PFSK-1 (cell line): Measurements from ENCODE around the gene CCNYL1.

Source experiments
- FOXP2 ChIP-seq: optimal IDR thresholded peaks from 2 replicates; pipeline ENCODE3; 2011; ENCODE audit warnings: borderline replicate concordance, control low read depth, inconsistent platforms; ENCODE audit not compliant: insufficient read depth; ENCODE audit errors: extremely low read length, extremely low read depth
- POLR2AphosphoS5 ChIP-seq: IDR thresholded peaks from 2 replicates; pipeline ENCODE4 v1.6.1; 2012; ENCODE audit warnings: low read depth, mild to moderate bottlenecking, control low read depth, low read length, moderate library complexity
- SIN3A ChIP-seq: IDR thresholded peaks from 2 replicates; pipeline ENCODE4 v1.6.1; 2012; ENCODE audit warnings: mild to moderate bottlenecking, low read length, moderate library complexity, borderline replicate concordance; ENCODE audit not compliant: insufficient read depth
- TAF1 ChIP-seq: IDR thresholded peaks from 2 replicates; pipeline ENCODE4 v1.6.1; 2012; ENCODE audit warnings: low read length, control low read depth, borderline replicate concordance; ENCODE audit not compliant: insufficient read depth
- TF ChIP-seq, protein P1 (sequence below), 2 experiments: IDR thresholded peaks; 2 replicates each; pipeline versions ENCODE4 v1.6.1 to v1.8.0; 2011 to 2012; ENCODE audit warnings: low read depth in 2 of 2, low read length in 2 of 2, control low read depth in 1 of 2, inconsistent platforms in 1 of 2, mild to moderate bottlenecking in 1 of 2, moderate library complexity in 1 of 2; ENCODE audit not compliant: insufficient read depth in 1 of 2

Gene CCNYL1

DNA sequence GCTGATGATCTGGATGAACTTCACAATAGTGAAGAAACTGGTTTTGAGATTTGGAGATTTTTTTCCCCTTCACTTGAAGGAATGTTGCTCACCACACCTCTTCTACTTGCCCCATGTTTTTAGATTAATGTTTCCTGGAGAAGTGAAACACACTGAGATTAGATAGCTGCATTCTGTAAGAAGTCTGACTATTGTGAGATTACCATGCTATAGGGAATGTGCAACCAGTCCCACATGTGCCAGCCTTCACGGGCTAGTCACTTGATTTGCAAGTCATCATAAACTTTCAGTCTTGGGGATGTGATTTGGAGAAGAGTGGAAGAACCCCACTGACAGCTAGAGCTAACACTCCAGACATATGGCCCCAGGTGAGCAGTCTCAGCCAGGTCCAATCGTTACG is 7.4 kb upstream of the CCNYL1 start:
- TF ChIP-seq, protein P1, sequence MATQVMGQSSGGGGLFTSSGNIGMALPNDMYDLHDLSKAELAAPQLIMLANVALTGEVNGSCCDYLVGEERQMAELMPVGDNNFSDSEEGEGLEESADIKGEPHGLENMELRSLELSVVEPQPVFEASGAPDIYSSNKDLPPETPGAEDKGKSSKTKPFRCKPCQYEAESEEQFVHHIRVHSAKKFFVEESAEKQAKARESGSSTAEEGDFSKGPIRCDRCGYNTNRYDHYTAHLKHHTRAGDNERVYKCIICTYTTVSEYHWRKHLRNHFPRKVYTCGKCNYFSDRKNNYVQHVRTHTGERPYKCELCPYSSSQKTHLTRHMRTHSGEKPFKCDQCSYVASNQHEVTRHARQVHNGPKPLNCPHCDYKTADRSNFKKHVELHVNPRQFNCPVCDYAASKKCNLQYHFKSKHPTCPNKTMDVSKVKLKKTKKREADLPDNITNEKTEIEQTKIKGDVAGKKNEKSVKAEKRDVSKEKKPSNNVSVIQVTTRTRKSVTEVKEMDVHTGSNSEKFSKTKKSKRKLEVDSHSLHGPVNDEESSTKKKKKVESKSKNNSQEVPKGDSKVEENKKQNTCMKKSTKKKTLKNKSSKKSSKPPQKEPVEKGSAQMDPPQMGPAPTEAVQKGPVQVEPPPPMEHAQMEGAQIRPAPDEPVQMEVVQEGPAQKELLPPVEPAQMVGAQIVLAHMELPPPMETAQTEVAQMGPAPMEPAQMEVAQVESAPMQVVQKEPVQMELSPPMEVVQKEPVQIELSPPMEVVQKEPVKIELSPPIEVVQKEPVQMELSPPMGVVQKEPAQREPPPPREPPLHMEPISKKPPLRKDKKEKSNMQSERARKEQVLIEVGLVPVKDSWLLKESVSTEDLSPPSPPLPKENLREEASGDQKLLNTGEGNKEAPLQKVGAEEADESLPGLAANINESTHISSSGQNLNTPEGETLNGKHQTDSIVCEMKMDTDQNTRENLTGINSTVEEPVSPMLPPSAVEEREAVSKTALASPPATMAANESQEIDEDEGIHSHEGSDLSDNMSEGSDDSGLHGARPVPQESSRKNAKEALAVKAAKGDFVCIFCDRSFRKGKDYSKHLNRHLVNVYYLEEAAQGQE (IDR thresholded peaks at IDR 0.05; ENCODE audit: insufficient read depth in 1 of 2, low read depth in 2 of 2, low read length in 2 of 2): no peak
- TF ChIP-seq FOXP2 (no peak), POLR2AphosphoS5 (no peak), TAF1 (no peak), SIN3A (no peak)

DNA sequence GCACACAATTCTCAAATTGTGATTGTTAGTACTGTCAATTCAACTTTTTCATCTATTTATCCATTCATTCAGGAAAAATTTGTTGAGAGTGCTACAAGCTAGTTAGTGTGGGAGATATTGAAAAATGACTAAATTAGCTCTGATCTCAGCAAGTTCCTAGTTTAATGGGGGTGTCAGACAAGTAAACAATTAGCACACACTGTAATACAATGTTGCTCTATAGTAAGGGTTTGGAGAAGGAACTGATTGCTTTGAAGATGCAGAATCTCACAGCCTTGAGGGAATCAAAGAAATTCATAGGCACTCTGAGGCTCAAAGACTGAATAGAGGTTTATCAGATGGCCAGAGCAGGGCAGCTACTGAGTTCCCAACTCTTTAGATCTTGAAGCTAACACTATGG is 6.8 kb upstream of the CCNYL1 start:
- TF ChIP-seq, protein P1 (IDR thresholded peaks at IDR 0.05; ENCODE audit: insufficient read depth in 1 of 2, low read depth in 2 of 2, low read length in 2 of 2): no peak
- TF ChIP-seq FOXP2: no peak
- no peak for TF ChIP-seq SIN3A
- no peak for TF ChIP-seq TAF1
- no peak for TF ChIP-seq POLR2AphosphoS5

DNA sequence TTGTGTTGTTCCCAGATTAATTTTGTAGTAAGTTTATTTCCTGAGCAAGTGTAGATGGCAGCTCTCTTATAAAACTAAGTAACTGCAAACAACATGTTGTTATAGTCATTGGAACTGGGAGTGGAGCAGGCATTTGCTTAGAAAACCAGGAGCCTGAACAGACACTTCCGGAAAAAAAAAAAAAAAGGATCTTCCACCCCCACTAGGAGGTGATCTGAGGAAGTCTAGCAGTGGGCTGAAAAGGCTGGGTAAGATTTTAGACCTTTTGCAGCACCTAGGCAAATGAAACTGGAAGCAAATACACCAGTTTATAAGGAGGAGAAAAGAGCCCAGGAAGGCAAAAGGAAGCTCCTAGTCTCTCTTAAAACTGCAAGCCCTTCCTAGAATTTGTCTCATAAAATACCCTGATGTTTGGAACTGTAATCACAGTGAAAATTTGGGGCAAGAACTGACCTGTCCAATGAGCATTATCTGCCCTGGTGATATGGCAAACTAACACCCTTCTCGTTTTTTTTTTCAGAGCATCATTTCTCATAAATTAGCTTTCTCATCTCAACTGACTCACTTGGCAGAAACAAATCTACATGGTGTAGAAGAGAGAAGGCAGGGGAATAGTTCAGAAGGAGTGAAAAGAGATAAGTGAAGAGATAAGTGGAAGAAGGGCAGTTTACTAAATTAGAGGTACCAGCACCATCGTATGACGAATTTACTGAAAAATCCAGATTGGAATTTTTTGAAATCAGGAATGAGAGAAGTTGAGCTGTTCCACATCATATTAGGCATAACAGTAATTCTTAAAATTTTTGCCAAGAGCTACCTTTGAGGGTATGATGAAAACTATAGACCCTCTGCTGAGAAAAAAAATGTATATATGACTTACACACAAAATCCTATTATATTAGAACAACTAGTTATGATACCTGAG is 4.2 kb upstream of the CCNYL1 start:
- no peak for TF ChIP-seq TAF1
- TF ChIP-seq POLR2AphosphoS5: no peak

DNA sequence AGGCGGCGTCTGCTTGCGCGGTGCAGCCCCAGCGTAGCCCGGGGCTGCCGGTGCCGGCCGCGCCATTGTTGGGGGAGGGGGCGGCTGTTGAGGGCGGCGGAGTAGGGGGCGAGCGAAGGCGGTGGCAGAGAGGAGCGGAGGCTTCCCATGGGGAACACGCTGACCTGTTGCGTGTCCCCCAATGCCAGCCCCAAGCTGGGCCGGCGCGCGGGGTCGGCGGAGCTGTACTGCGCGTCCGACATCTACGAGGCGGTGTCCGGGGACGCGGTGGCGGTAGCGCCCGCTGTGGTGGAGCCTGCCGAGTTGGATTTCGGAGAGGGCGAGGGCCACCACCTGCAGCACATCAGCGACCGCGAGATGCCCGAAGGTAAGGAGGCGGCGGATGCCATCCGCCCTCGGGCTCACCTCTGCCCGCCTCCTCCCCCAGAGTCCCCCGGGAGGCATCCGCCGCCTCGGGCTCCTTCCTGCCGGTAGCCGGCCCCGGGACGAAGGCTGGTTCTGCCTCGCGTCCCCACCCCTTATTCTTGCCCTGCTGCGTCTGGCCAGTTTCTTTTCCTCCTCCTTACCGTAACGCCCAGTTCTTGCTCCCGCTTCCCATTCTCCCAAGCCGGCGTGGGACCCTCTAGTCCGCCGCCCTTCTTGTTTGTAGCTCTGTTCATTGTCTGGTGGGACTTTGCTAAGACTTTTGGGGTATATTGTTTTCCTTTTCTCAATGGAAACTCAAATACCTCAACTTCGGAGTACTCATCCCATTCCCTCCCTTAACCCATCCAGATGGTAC is 500 bp downstream of the CCNYL1 start:
- TF ChIP-seq TAF1 (no peak), FOXP2 (no peak), SIN3A (no peak)

DNA sequence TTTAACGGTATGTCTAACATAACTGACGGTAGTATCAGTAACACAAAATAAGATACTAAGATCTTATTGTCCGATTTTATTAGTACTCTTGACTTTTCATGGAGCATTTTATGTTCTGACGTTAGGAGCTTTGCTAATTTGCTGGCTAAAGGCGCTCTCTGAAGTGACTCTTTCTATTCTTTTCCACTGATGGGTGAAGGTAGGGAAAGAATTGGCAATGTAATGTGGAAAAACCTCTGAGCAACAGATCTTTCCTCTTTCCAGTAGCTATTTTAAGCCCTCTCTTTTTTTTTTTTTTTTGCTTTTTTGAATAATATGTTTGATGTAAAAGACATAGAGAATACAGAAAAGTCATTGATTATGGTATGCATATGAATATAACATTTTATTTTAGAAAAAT is 4.6 kb downstream of the CCNYL1 start:
- TF ChIP-seq SIN3A (no peak), FOXP2 (no peak), TAF1 (no peak), POLR2AphosphoS5 (no peak)
- TF ChIP-seq, protein P1 (IDR thresholded peaks at IDR 0.05; ENCODE audit: insufficient read depth in 1 of 2, low read depth in 2 of 2, low read length in 2 of 2): no peak

GRCh38 chr2:207718521-207718920 is 7.1 kb downstream of the CCNYL1 start:
- TF ChIP-seq FOXP2 (no peak), SIN3A (no peak), TAF1 (no peak), POLR2AphosphoS5 (no peak)
- TF ChIP-seq, protein P1 (IDR thresholded peaks at IDR 0.05; ENCODE audit: insufficient read depth in 1 of 2, low read depth in 2 of 2, low read length in 2 of 2): no peak
